ENCODE data around the gene OR8S1. TPM values are rescaled to one million over a fixed set of nuclear protein-coding genes. Genes with fewer than 3 reads are reported as not detected.

The OR8S1 gene
- total and polyA plus RNA-seq, 4 donors: not detected

- TF ChIP-seq ZBTB33 (IDR thresholded peaks at IDR 0.05) (no peak), RAD21 (IDR thresholded peaks at IDR 0.05) (no peak), FOXA2 (IDR thresholded peaks at IDR 0.05) (no peak), RXRA (IDR thresholded peaks at IDR 0.05) (no peak)
These were observed 2.6 kb downstream of the OR8S1 start (continued) for GRCh38 chr12:48527891-48528670.

DNA sequence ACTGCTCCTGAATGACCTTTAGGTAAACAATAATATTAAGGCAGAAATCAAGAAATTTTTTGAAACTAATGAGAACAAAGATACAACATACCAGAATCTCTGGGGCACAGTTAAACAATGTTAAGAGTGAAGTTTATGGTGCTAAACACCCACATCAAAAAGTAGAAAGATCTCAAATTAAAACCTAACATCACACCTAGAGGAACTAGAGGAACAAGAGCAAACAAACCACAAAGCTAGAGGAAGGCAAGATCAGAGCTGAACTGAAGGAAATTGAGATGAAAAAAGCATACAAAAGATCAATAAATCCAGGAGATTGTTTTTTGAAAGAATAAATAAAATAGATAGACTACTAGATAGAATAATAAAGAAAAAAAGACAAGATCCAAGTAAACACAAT is 7.2 kb downstream of the OR8S1 start:
- Histone ChIP-seq H3K27ac (ENCODE audit: low read depth in 1 of 2, low read length in 2 of 2) (no peak overlapping the region), H3K36me3 (ENCODE audit: control insufficient read depth in 4 of 4, insufficient read depth in 3 of 4, low read depth in 1 of 4, low read length in 3 of 4) (no peaks in the 10 kb centered on the region), H3K27me3 (ENCODE audit: control insufficient read depth in 4 of 4, insufficient read depth in 4 of 4, low read length in 3 of 4) (no peaks in the 10 kb centered on the region), H3K9me3 (ENCODE audit: control insufficient read depth in 4 of 4, low read length in 3 of 4) (no peaks in the 10 kb centered on the region), H3K4me3 (ENCODE audit: low read depth in 1 of 3, low read length in 3 of 3) (no peak overlapping the region), H3K9ac (ENCODE audit: low read depth in 1 of 2, low read length in 2 of 2) (no peak overlapping the region), H3K4me1 (ENCODE audit: control insufficient read depth in 4 of 4, insufficient read depth in 4 of 4, low read length in 3 of 4) (no peaks in the 10 kb centered on the region)
- TF ChIP-seq MAX (IDR thresholded peaks at IDR 0.05) (no peak), CTCF (IDR thresholded peaks at IDR 0.05; ENCODE audit: low read depth, low read length, missing input control) (no peak), REST (IDR thresholded peaks at IDR 0.05) (no peak), NR2F2 (IDR thresholded peaks at IDR 0.05) (no peak), EGR1 (IDR thresholded peaks at IDR 0.05; ENCODE audit: low read depth in 2 of 2) (no peak), RXRA (IDR thresholded peaks at IDR 0.05) (no peak), TAF1 (conservative IDR thresholded peaks at IDR 0.05) (no peak), ZBTB33 (IDR thresholded peaks at IDR 0.05) (no peak), FOXA2 (IDR thresholded peaks at IDR 0.05) (no peak), RAD21 (IDR thresholded peaks at IDR 0.05) (no peak), HNF4G (IDR thresholded peaks at IDR 0.05) (no peak), ATF3 (IDR thresholded peaks at IDR 0.05) (no peak), GABPA (IDR thresholded peaks at IDR 0.05 in 1 of 2, conservative IDR thresholded peaks at IDR 0.05 in 1 of 2) (no peak), YY1 (IDR thresholded peaks at IDR 0.05) (no peak), HNF4A (conservative IDR thresholded peaks at IDR 0.05) (no peak), JUND (IDR thresholded peaks at IDR 0.05) (no peak), FOXA1 (IDR thresholded peaks at IDR 0.05) (no peak), SP1 (IDR thresholded peaks at IDR 0.05) (no peak)
- DNase-seq (ENCODE audit: low spot score): no peak
